ENCODE data around the gene NDST1. TPM values are rescaled to one million over a fixed set of nuclear protein-coding genes. Genes with fewer than 3 reads are reported as not detected.

The NDST1 gene
- total and polyA plus RNA-seq, 2 donors (not counting 3 experiments of a cell fraction or from before 2014, with no cell fraction given): 38.6 to 102 TPM

DNA sequence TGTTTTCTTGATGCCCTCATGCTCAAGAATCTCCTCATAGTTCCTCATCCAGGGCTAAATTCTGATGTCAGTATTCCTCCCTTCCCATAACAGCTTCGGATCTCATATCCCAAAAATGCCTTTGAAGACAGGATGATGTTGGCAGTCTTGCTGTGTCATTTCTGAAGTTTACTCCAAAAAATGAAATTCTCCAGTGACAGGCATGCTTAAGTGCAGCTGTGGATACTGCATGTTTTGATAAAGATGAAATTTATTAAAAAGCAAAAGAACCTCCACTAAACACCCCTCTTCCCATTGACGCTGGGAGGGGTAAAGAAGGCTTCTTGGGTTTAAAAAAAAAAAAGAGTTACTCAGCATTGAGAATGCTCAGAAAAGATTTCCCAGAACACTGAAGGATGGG is 43.1 kb downstream of the NDST1 start:
- Histone ChIP-seq H3K27me3 (ENCODE audit: control insufficient read depth in 2 of 2, insufficient read depth in 2 of 2, low read length in 2 of 2) (no peaks in the 10 kb centered on the region), H3K9me3 (replicated peaks; ENCODE audit: control insufficient read depth, insufficient read depth, low read length) (no peaks in the 10 kb centered on the region), H3K27ac (ENCODE audit: insufficient read depth, low read depth, low read length) (no peak overlapping the region), H3K9ac (replicated peaks; ENCODE audit: extremely low read depth, insufficient read depth, low read length) (no peak overlapping the region), H3K79me2 (ENCODE audit: control insufficient read depth, insufficient read depth, low read length) (no peaks in the 10 kb centered on the region), H3K9me1 (replicated peaks; ENCODE audit: control insufficient read depth, extremely low read depth, insufficient read depth, low read length) (no peaks in the 10 kb centered on the region), H3K4me2 (ENCODE audit: insufficient read depth, low read length) (no peak overlapping the region), H4K20me1 (replicated peaks; ENCODE audit: control insufficient read depth, extremely low read depth, insufficient read depth, low read length) (no peaks in the 10 kb centered on the region), H3K36me3 (ENCODE audit: control insufficient read depth in 2 of 2, extremely low read depth in 1 of 2, insufficient read depth in 2 of 2, low read length in 2 of 2) (peaks cover 10 to 44% of the 10 kb centered on the region in 2 experiments), H3K4me3 (replicated peaks in 1 of 3; ENCODE audit: insufficient read depth in 1 of 3, low read depth in 1 of 3, low read length in 3 of 3) (no peak overlapping the region), H3K4me1 (ENCODE audit: control insufficient read depth, extremely low read depth, insufficient read depth, low read length) (no peaks in the 10 kb centered on the region), H2AFZ (ENCODE audit: low read depth, low read length) (no peak overlapping the region)
- ChIA-PET POLR2A (no interaction called here), CTCF (interaction anchor here (1.3 kb wide), 1 partner anchor 101 kb away, joined by 4 read pairs; no protein-coding TSS in a partner anchor)
- intact Hi-C loops (cut with micrococcal nuclease) (no loop called here), dilution Hi-C loops (cut with MboI; ENCODE audit: extremely low pct_ligation_motif_present, low sequenced_read_pairs) (no loop called here)
- DNase-seq (ENCODE audit: low read depth, low spot score): no peak
- no peak for FAIRE-seq
- no TSS peak for BruUV-seq (replicated peaks)
- TF ChIP-seq EZH2 (IDR thresholded peaks at IDR 0.05; ENCODE audit: borderline replicate concordance, low read depth, low read length, severe bottlenecking) (no peak), FOS (IDR thresholded peaks at IDR 0.05; ENCODE audit: borderline replicate concordance, insufficient read depth, low read length) (no peak), JUN (IDR thresholded peaks at IDR 0.05; ENCODE audit: borderline replicate concordance, insufficient read depth, insufficient read length, low read depth) (no peak), POLR2A (IDR thresholded peaks at IDR 0.05; ENCODE audit: low read depth, low read length) (no peak), MYC (IDR thresholded peaks at IDR 0.05; ENCODE audit: low read depth, low read length) (no peak), GATA2 (IDR thresholded peaks at IDR 0.05; ENCODE audit: insufficient read depth, insufficient read length, low read depth, low read length) (no peak), POLR2AphosphoS5 (IDR thresholded peaks at IDR 0.05; ENCODE audit: insufficient read depth, low read depth, low read length) (no peak)
- TF ChIP-seq, protein P1, sequence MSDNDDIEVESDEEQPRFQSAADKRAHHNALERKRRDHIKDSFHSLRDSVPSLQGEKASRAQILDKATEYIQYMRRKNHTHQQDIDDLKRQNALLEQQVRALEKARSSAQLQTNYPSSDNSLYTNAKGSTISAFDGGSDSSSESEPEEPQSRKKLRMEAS (IDR thresholded peaks at IDR 0.05; ENCODE audit: insufficient read depth, insufficient read length): no peak
- TF ChIP-seq, protein P2, sequence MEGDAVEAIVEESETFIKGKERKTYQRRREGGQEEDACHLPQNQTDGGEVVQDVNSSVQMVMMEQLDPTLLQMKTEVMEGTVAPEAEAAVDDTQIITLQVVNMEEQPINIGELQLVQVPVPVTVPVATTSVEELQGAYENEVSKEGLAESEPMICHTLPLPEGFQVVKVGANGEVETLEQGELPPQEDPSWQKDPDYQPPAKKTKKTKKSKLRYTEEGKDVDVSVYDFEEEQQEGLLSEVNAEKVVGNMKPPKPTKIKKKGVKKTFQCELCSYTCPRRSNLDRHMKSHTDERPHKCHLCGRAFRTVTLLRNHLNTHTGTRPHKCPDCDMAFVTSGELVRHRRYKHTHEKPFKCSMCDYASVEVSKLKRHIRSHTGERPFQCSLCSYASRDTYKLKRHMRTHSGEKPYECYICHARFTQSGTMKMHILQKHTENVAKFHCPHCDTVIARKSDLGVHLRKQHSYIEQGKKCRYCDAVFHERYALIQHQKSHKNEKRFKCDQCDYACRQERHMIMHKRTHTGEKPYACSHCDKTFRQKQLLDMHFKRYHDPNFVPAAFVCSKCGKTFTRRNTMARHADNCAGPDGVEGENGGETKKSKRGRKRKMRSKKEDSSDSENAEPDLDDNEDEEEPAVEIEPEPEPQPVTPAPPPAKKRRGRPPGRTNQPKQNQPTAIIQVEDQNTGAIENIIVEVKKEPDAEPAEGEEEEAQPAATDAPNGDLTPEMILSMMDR (IDR thresholded peaks at IDR 0.05; ENCODE audit: extremely low read depth in 1 of 2, insufficient read depth in 1 of 2, low read depth in 1 of 2, low read length in 2 of 2): no peak

Measured in endothelial cell of umbilical vein (primary cell).